Esophagus squamous epithelium (tissue), 4 donors: ENCODE results near the gene CENPS.

Source experiments
- POLR2A ChIP-seq, 4 donors: fragments of 450-650 bp; IDR thresholded peaks; one replicate each; pipeline ENCODE4 v1.6.1; 2017; ENCODE audit warnings: antibody characterized with exemption in 4 of 4, mild to moderate bottlenecking in 4 of 4, moderate library complexity in 3 of 4
- TF ChIP-seq, protein P1 (sequence below), 6 experiments: fragments of 450-650 bp in 4 of 6; fragments of 200-600 bp in 2 of 6; sonication (generic) in 2 of 6; IDR thresholded peaks; one replicate each; pipeline ENCODE4 v1.5.1; 2016 to 2019; ENCODE audit warnings: antibody characterized with exemption in 6 of 6, mild to moderate bottlenecking in 4 of 6, moderate library complexity in 4 of 6

DNA sequence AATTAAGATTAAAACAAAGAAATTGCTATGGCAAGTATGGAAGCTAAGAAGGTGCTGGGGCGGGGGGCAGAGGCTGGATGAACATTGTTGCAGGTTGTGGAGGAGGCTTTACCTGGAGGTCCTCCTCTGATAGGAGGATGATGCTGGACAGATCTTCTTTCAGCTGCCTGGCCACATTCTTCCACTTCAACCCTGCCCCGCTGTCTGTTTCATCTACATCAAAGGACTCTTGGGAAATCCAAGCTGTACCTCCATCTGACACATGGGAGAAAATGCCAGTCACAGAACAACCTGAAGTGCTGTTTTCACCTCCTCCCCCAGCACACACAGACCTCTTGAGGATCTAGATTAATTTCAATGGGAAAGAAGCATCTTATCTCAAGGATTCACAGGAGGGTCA lies 36.8 kb downstream of the CENPS start:
- TF ChIP-seq, protein P1, sequence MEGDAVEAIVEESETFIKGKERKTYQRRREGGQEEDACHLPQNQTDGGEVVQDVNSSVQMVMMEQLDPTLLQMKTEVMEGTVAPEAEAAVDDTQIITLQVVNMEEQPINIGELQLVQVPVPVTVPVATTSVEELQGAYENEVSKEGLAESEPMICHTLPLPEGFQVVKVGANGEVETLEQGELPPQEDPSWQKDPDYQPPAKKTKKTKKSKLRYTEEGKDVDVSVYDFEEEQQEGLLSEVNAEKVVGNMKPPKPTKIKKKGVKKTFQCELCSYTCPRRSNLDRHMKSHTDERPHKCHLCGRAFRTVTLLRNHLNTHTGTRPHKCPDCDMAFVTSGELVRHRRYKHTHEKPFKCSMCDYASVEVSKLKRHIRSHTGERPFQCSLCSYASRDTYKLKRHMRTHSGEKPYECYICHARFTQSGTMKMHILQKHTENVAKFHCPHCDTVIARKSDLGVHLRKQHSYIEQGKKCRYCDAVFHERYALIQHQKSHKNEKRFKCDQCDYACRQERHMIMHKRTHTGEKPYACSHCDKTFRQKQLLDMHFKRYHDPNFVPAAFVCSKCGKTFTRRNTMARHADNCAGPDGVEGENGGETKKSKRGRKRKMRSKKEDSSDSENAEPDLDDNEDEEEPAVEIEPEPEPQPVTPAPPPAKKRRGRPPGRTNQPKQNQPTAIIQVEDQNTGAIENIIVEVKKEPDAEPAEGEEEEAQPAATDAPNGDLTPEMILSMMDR (IDR thresholded peaks at IDR 0.05), result no peak
- no peak for TF ChIP-seq POLR2A (IDR thresholded peaks at IDR 0.05)
